GM18867 (cell line): ENCODE measurements around the gene UBE4A.
"Not testable (repeated sequence)": the region's sequence is repeated elsewhere in the genome, so short reads cannot be mapped to it uniquely, and the experiment has no call there.

Experiments
- ATAC-seq: cut with Tn5 transposase; IDR thresholded peaks from one replicate; pipeline ENCODE4 v1.9.1; 2021; ENCODE audit warnings: mild to moderate bottlenecking, moderate library complexity; ENCODE audit not compliant: unreplicated experiment

The UBE4A gene

GRCh38 chr11:118398791-118399559 is 39.6 kb downstream of the UBE4A start:
- ATAC-seq: peak; percentile 40

- ATAC-seq: peak; percentile 58
These were observed 41.9 kb downstream of the UBE4A start, which contains the start of gene ATP5MG for GRCh38 chr11:118401151-118401879. Gene ATP5MG, plus strand, starts transcription at chr11:118401606. Its CDS starts 60 bp downstream, at chr11:118401666.

- ATAC-seq: no peak
These were observed 42.6 kb downstream of the UBE4A start for GRCh38 chr11:118401880-118402590.

GRCh38 chr11:118402594-118402993 is 43.2 kb downstream of the UBE4A start:
- not testable (repeated sequence) for ATAC-seq

GRCh38 chr11:118406599-118407166 is 47.3 kb downstream of the UBE4A start:
- no peak for ATAC-seq

GRCh38 chr11:118410055-118410745 is 50.8 kb downstream of the UBE4A start:
- peak; percentile 73 for ATAC-seq

- no peak for ATAC-seq
These were observed 52.1 kb downstream of the UBE4A start for GRCh38 chr11:118411530-118411929.

GRCh38 chr11:118412921-118413320 is 53.5 kb downstream of the UBE4A start:
- ATAC-seq: no peak

- no peak for ATAC-seq
These were observed 55.8 kb downstream of the UBE4A start for GRCh38 chr11:118415062-118415738.

- ATAC-seq: no peak
These were observed 56.3 kb downstream of the UBE4A start for GRCh38 chr11:118415739-118416068.

GRCh38 chr11:118416900-118417299 is 57.5 kb downstream of the UBE4A start:
- ATAC-seq: not testable (repeated sequence)

- ATAC-seq: no peak
These were observed 58.4 kb downstream of the UBE4A start for GRCh38 chr11:118417801-118418200.

GRCh38 chr11:118418766-118419165 is 59.4 kb downstream of the UBE4A start:
- no peak for ATAC-seq

- ATAC-seq: no peak
These were observed 68.3 kb downstream of the UBE4A start for GRCh38 chr11:118427707-118428106.

- no peak for ATAC-seq
These were observed 71.6 kb downstream of the UBE4A start for GRCh38 chr11:118430956-118431355.

- no peak for ATAC-seq
These were observed 74.7 kb downstream of the UBE4A start for GRCh38 chr11:118434123-118434552.

- ATAC-seq: no peak
These were observed 75.3 kb downstream of the UBE4A start for GRCh38 chr11:118434553-118435289.

- peak; percentile 27 for ATAC-seq
These were observed 76.0 kb downstream of the UBE4A start for GRCh38 chr11:118435290-118435892.
